Measurements from ENCODE around the gene TKFC.

Gene TKFC

GRCh38 chr11:61325649-61326414 is 7.2 kb upstream of the TKFC start:
- DNase-seq (ENCODE audit: low read depth) = no peak

DNA sequence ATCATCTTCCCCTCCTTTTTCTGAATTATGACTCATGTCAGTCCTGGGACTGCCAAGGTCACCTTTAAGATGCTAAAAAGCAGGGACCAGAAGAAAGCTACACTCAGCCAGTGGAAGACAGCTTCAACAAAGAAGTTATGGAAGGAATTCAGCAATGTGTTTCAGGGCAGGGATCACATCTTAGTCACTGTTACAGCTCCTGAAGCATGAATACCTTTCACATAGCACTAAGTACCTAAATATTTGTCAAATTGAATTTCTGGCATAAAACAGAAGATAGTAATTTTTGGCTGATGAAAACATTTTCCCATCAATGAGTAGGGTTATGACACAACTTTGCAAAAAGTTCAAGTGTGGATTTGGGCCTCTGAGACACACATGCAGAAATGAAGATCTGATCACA is 5.4 kb upstream of the TKFC start:
- DNase-seq (ENCODE audit: low read depth) = no peak

- no peak for DNase-seq (ENCODE audit: low read depth)
These were observed 4.7 kb upstream of the TKFC start for GRCh38 chr11:61328351-61328750.

GRCh38 chr11:61329871-61330270 is 3.2 kb upstream of the TKFC start:
- DNase-seq (ENCODE audit: low read depth) = no peak

GRCh38 chr11:61331651-61332050 is 1.4 kb upstream of the TKFC start:
- DNase-seq (ENCODE audit: low read depth) = no peak

- no peak for DNase-seq (ENCODE audit: low read depth)
These were observed 689 bp upstream of the TKFC start for GRCh38 chr11:61332281-61332796.

- no peak for DNase-seq (ENCODE audit: low read depth)
These were observed 764 bp downstream of the TKFC start for GRCh38 chr11:61333550-61334433.

GRCh38 chr11:61334434-61335354 is 1.7 kb downstream of the TKFC start:
- no peak for DNase-seq (ENCODE audit: low read depth)

DNA sequence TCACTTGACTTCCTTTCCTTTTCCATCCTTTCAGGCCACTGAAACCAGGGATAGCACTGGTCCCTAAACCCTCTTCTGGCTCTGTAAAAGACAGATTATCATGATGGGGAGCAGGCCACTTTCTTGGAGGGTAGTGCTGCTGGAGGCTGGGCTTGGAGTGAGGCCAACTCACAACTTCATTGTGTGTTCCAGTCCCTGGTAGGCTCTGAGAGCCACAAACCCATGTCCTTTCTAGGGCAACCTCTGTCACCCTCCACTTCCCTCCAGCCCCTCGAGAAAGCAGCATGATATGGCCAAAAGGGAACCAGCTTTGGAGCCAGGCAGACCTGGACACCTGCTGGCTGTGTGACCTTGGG is 2.3 kb downstream of the TKFC start:
- no peak for DNase-seq (ENCODE audit: low read depth)

GRCh38 chr11:61336171-61336935 is 3.3 kb downstream of the TKFC start:
- DNase-seq (ENCODE audit: low read depth) = peak; percentile 54

- no peak for DNase-seq (ENCODE audit: low read depth)
These were observed 4.9 kb downstream of the TKFC start for GRCh38 chr11:61337706-61338470.

GRCh38 chr11:61338783-61339489 is 5.9 kb downstream of the TKFC start:
- no peak for DNase-seq (ENCODE audit: low read depth)

GRCh38 chr11:61339490-61339878 is 6.5 kb downstream of the TKFC start:
- no peak for DNase-seq (ENCODE audit: low read depth)

DNA sequence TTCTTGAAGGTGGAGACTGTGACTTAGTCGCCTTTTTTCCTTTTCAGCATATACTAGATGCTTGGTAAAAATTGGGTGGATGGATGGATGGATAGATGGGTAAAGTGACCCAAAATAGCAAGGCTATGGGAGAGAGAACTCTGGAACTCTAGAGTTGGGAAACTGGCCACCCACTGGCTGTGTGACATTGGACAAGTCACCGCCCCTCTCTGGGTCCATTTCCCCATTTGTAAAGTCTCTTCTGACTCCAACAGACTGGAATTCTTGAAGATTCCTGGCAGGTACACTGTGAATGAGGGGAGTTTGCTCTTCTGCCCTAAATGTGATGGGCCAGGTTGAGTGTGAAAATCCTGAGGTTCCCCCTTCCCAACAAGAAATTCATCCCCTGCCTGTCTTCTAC is 8.0 kb downstream of the TKFC start:
- DNase-seq (ENCODE audit: low read depth) = no peak

DNA sequence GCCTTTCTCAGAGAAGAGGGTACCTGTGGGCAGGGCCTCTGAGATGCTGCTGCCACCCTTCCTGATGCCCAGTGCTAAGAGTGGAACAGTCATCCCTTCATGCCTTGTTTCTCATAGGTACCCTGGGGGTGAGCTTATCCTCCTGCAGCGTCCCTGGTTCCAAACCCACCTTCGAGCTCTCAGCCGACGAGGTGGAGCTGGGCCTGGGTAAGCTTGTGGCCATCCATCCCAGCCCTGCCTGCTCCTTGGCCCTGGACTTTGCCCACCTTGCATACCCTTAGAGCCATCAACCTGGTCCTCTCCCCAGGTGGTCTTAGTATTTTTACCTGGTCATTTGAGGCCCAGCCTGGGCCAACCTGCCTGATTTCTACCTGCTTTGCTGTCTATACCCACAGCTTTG is 8.7 kb downstream of the TKFC start:
- no peak for DNase-seq (ENCODE audit: low read depth)

DNA sequence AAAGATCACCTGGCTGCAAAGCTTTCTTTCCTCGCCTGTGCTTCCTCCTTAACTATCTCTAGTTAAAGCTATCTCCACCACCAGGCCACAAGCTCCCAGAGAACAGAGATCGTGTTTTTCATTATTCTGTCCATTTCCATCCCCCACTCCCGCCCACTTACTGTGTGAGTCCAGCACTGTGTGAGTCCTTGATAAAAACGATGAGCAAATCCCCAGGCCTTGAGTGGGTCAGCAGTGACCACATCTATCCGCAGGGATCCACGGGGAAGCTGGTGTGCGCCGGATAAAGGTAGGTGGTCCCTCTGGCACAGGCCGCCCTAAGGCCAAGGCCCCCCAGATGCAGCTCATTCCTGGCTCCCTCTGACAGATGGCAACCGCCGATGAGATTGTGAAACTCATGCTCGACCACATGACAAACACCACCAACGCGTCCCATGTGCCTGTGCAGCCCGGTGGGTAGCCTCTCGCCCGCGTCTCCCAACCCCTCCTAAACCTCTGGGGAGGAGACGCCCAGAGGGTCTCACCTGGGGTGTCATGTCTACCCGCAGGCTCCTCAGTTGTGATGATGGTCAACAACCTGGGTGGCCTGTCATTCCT is 9.3 kb downstream of the TKFC start:
- DNase-seq (ENCODE audit: low read depth) = no peak

- DNase-seq (ENCODE audit: low read depth) = no peak
These were observed 11.0 kb downstream of the TKFC start for GRCh38 chr11:61343792-61344745.

DNA sequence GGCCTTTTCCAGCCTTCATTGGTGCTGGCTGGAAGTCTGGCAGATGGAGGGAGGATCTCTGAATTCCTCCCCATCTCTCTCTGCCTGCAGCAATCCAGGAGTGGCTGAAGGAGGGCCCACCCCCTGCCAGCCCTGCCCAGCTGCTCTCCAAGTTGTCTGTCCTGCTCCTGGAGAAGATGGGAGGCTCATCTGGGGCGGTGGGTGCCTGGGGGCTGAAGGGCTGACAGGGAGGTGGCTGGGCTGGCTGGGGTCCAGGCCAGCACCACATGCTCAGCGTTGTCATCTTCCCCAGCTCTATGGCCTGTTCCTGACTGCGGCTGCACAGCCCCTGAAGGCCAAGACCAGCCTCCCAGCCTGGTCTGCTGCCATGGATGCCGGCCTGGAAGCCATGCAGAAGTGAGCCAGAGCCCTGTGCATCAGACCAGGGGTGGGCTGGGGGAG is 12.2 kb downstream of the TKFC start:
- no peak for DNase-seq (ENCODE audit: low read depth)
